Stimulated activated CD4-positive, alpha-beta T cell treated with anti-CD3 and anti-CD28 coated beads, Interleukin-4, amount 100 ng/mL, for 24 hours (primary cell): ENCODE data around the gene ZZZ3.
"Not testable (repeated sequence)": the region's sequence is repeated elsewhere in the genome, so short reads cannot be mapped to it uniquely, and the experiment has no call there.

Experiments used
- DNase-seq: peaks from one replicate; pipeline ENCODE4 v3.0.0-alpha.2; 2020

ZZZ3 gene

DNA sequence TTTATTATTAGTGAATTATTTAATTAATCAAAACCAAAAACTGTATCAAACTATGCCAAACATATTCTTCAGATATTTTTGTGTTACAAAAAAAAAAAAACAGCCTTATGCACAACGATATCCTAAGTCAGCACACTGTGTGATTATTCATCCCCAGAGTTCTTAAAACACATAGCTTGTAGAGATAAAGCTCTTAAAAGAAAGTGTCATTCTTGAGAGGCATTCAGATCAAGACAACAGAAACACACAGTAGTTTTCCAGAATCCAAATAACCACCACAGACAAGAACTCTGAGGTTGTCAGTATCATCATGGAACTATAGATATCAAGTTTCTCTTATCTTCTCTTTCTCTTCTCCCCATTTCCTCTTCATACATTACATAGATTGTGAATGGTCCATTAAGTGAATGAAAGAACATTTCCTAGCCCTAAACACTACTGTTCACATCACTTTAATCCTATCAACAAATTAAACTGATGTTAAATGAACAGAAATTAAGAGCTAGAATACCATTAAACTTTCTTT lies 13.5 kb downstream of the ZZZ3 start:
- no peak for DNase-seq

DNA sequence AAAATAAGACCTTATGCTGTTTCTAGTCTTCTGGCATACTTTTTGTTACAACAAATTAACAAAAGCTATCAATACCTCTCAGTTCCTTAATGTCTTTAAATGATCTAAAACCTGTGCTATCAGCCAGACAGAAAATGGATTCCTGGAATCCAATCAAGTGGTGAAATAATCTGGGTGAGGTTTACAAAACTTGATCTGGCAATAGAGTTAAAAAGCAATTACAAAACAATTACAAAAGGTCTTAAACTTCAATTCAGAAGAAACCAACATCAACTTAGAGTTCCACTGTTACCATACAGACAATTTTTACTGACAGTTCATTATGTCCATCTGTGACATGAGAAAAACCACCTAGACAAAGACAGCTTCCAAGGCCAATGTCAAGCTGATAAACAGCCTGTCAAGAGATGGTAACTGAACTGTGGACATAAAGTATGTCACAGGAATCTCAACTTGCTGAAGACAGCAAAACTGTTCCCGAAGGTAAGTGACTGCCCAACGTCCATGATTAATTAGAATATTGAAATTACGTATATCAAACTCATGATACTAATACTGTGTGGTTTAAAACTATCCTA lies 17.4 kb downstream of the ZZZ3 start:
- DNase-seq = no peak

DNA sequence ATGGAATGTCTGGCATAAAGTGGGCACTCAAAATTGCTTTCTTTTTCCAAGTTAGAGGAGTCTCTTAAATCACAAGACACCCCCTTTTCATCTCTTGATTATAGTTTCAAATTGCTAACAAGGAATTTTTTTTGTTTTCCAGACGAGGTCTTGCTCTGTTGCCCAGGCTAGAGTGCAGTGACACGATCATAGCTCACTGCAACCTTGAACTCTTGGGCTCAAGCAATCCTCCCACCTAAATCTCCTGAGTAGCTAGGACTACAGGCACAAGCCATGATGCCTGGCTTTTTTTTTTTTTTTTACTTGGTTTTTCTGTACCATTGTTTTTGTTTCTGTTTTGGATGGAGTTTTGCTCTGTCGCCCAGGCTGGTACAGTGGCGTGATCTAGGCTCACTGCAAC lies 20.8 kb downstream of the ZZZ3 start:
- DNase-seq = no peak

DNA sequence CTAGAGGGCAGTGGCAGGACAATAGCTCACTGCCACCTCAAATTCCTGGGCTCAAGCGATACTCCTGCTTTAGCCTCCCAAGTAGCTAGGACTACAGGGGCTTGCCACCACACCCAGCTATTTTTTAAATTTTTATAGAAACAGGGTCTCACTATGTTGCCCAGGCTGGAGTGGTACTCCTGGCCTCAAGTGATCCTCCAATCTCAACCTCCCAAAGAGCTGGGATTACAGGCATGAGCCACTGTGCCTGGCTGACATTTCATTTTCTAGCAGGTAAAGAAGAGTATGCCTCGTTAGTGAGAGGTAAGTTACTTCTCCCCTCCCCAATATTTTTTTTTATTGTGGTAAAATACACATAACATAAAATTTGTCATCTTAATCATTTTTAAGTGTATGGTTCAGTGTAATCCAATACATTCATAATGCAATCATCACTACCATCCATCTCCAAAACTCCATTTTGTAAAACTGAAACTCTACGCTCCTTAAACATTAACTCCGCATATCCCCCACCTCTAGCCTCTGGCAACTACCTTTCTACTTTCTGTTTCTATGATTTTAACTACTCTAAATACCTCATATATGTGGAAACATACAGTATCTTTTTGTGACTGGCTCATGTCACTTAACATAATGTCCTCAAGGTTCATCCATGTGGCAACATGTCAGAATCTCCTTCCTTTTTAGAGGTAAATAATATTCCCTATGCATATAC lies 22.4 kb downstream of the ZZZ3 start:
- DNase-seq = no peak

DNA sequence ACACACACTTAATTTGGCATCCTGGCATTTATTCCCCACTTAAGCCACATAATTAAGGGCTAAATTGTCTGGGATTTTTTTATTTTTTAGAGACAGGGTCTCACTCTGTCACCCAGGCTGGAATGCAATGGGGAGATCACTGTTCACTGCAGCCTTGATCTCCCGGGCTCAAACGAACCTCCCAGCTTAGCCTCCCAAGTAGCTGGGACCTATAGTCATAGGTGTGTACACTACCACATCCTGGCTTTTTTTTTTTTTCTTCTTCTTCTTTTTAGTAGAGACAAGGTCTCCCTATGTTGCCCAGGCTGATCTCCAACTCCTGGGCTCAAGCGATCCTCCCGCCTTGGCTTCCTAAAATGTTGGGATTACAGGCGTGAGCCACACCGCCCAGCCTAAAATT lies 24.2 kb downstream of the ZZZ3 start:
- DNase-seq = no peak

DNA sequence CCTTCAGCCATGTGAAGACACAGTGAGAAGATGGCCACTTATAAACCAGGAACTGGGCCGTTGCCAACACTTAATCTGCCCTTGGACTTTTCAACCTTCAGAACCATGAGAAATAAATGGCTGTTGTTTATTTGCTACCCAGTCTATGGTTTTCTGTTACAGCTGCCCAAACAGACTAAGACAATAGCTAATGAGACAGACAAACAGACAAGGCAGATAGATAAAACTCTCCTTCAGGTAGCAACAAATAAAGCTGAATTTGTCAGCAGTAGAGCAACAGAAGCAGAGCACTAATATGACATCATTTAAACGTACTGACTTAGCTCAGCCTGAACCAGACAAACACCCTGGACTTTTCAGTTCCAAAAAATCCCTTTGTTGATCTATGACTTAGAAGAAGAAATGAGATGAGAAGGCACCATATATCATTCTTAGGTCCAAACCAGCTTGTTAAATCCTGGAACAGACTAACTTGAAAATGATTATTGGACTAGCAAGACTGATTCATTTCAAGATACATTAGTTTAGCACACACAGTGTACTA lies 27.0 kb downstream of the ZZZ3 start:
- no peak for DNase-seq

DNA sequence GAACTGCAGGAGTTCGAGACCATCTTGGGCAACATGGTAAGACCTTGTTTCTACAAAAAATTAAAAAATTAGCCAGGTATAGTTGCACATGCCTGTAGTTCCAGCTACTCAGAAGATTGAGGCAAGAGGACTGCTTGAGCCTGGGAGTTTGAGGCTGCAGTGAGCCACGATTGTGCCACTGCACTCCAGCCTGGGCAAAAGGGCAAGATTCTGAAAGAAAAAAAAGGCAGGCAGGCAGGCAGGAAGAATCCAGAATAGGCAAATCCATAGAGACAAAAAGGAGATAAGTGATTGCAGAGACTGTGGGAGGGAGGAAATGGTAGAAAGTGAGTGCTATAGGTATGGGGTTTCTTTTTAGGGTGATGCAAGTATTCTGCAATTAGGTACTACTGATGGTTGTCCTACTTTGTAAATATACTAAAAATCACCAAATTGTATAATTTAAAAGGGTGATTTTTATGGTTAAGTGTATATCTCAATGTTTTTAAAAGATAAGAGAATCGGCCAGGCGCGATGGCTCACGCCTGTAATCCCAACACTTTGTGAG lies 29.4 kb downstream of the ZZZ3 start:
- no peak for DNase-seq

DNA sequence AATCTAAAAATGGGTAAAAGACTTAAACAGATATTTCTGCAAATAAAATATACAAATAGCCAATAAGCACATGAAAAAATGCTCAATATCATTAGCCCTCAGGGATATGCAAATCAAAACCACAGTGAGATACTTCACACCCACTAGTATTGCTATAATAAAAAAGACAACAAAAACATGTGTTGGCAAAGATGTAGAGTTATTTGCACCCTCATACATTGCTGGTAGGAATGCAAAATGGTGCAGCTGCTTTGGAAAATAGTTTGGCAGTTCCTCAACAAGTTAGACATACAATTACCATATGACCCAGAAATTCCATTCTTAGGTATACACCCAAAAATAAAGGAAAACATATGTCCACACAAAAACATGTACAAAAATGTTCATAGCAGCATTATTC lies 30.2 kb downstream of the ZZZ3 start:
- no peak for DNase-seq

DNA sequence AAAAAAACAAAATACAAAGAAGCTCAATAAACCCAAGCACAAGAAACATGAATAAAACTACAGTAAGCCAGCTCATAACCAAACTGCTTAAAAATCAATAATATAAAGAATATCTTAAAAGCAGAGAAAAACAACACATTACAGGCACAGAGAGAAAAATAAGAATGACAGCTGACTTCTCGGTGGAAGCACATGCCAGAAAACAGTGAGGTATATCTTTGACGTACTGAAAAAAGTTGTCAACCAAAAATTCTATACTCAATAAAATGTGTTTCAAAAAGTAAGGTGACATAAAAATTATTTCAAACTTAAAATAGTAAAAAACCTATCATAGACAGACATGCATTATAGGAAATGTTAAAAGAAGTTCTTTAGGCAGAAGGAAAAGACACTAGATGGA lies 33.3 kb downstream of the ZZZ3 start:
- no peak for DNase-seq

DNA sequence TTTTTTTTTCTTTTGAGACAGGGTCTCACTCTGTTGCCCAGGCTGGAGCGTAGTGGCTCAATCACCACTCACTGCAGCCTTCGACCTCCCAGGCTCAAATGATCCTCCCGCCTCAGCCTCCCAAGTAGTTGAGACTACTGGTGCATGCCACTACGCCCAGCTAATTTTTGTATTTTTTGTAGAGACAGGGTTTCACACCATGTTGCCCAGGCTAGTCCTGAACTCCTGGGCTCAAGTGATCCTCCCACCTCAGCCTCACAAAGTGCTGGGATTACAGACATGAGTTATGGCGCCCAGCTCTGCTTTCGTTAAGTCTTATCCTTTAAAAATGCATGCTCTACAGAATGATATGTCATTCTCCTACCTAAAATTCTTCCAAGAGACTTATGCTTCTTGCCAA lies 36.2 kb downstream of the ZZZ3 start:
- DNase-seq = not testable (repeated sequence)

DNA sequence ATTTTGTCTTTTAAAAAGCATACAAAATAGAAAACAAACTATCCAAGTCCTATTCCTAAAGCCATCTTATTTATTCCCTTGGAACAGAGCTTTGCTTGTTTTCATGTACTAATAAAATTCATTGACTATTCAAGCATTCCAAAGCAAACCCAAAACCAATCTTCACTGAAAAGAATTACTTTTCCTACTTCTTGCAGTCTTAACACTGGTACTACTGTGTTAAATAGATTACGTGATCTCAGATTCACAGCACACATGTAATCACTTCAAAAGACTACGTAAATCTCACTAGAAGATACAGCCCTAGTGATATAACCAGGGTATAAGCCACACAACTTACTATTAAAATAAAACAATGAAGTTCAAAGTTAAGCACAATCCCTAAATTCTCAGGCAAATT lies 39.0 kb downstream of the ZZZ3 start:
- DNase-seq = no peak

DNA sequence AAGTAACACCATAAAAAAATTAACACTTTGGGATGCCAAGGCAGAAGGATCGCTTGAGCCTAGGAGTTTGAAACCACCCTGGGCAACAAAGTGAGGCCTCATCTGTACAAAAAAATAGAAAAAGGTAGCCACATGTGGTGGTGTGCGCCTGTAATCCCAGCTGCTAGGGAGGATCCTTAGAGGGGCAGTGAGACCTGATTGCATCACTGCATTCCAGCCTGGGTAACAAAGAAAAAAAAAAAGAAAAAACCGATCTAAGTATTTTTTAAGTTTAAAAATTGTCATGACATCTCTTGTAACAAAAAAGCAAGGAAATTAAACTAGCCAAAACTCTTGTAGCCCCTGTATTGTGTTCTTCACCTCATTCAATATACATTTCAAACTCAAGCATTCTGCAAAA lies 39.5 kb downstream of the ZZZ3 start:
- no peak for DNase-seq

DNA sequence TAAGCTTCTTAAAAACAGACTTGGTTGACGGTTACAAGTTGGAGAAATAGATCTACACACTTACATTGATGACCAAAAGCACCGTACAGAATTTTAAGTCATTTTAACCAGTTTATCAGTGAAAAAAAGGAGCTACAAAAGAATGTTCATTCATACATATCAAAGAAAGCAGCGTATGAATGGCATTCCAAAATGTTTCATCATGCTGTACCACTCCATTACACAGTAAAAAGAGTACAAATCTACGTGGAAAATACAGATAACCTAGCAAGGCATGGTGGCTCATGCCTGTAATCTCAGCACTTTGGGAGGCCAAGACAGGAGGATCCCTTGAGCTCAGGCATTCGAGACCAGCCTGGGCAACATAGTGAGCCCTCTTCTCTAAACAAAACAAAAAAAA lies 40.3 kb downstream of the ZZZ3 start:
- no peak for DNase-seq

DNA sequence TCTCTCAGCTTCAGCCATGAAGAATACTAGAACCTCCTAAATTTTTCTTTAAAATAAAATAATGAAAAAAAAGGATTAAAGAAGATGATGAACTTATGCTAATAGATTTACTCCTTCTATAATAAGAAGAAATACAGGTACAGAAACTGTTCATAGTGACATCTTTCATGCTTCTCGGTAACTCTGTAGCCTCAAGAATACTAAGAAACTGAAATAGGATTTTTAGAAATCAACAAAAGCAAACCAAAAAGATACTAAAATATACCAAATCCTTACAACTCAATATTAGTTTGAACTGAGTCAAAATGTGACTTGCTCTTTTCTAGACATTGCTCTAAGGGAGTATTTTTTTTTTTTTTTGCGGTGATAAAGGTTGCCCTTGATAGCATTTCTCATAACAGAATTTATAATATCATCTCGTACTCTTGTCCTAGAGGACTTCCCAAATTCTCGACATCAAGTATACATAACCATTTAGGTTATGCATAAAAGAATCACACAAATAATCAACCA lies 42.8 kb downstream of the ZZZ3 start:
- no peak for DNase-seq

DNA sequence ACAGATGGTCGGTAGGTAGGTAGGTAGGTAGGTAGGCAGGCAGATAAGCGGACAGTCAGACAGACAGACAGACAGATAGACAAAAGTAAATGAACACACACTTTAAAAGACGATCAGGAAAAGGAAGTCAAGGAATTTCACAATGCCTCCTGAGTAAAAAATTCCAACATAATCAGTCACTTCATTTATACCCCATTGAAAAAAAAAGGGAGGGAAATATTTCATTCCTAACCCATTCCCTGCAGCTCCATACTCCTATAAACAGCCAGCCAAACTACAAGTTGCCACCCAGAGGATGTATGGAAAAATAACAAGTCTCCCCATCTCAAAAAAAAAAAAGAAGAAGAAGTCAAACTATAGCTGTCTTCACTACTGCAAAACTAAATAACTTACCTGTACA lies 43.4 kb downstream of the ZZZ3 start:
- no peak for DNase-seq

DNA sequence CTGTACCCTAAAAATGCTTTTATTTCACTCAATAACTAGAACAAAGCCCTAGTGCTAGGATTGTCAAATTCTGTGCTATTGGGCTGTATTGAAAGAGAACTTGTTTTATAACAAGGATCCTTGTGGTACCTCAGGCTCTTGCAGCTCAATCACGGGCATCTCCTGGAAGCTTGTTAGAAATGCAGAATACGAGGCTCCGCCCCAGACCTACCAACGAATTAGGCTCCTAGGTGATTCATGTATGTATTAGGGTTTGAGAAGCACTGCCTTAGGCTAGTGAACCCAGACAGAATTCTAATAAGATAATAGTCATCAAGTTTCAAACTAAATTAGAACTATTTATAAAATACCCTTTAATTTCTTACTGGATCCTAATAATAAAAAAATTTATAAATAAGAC lies 45.6 kb downstream of the ZZZ3 start:
- no peak for DNase-seq
